Effector memory CD8-positive, alpha-beta T cell (primary cell): Measurements from ENCODE around the gene RCBTB2.

Source experiments
- ATAC-seq: fragments of 150-1000 bp; cut with Tn5 transposase; replicated peaks from 2 replicates; pipeline ENCODE4 v1.10.0; 2021; ENCODE audit warnings: mild to moderate bottlenecking, moderate library complexity
- DNase-seq, 3 experiments: peaks; one replicate each; pipeline ENCODE4 v3.0.0; 2021
- H3K27ac Mint-ChIP-seq, 2 donors: one replicate each; pipeline ENCODE4 v1.8.0; 2022; ENCODE audit warnings: mild to moderate bottlenecking in 2 of 2, mixed read lengths in 2 of 2, moderate library complexity in 2 of 2
- H3K27me3 Mint-ChIP-seq, 2 donors: one replicate each; pipeline ENCODE4 v1.8.0; 2022; ENCODE audit warnings: mixed read lengths in 2 of 2
- H3K36me3 Mint-ChIP-seq: one replicate; pipeline ENCODE4 v1.8.0; 2022; ENCODE audit warnings: mild to moderate bottlenecking, moderate library complexity, mixed read lengths; ENCODE audit not compliant: insufficient read depth
- H3K4me1 Mint-ChIP-seq, 2 donors: one replicate each; pipeline ENCODE4 v1.8.0; 2022; ENCODE audit warnings: low read depth in 2 of 2, mixed read lengths in 2 of 2
- H3K4me3 Mint-ChIP-seq, 2 donors: one replicate each; pipeline ENCODE4 v1.8.0; 2022; ENCODE audit warnings: mild to moderate bottlenecking in 2 of 2, mixed read lengths in 2 of 2, moderate library complexity in 2 of 2
- H3K9me3 Mint-ChIP-seq, 2 donors: one replicate each; pipeline ENCODE4 v1.8.0; 2022; ENCODE audit warnings: mixed read lengths in 2 of 2

Gene RCBTB2

GRCh38 chr13:48533961-48534600, 1.2 kb upstream of the RCBTB2 start:
- H3K27me3 Mint-ChIP-seq, result no peaks in the 10 kb centered on the region
- DNase-seq (no peak), ATAC-seq (no peak)
- H3K27ac Mint-ChIP-seq, result peak overlapping the region; percentile 98
- H3K36me3 Mint-ChIP-seq, result peaks cover 26% of the 10 kb centered on the region
- H3K4me1 Mint-ChIP-seq, result peaks cover 13 to 31% of the 10 kb centered on the region in 2 donors
- peak overlapping the region; percentile 88 to 91 for H3K4me3 Mint-ChIP-seq
- peaks cover 0 to 8% of the 10 kb centered on the region in 2 donors for H3K9me3 Mint-ChIP-seq

GRCh38 chr13:48532256-48532505, 699 bp downstream of the RCBTB2 start:
- no peaks in the 10 kb centered on the region for H3K27me3 Mint-ChIP-seq
- H3K27ac Mint-ChIP-seq, result peak overlapping the region; percentile 98
- peak; percentile 2 for ATAC-seq
- H3K36me3 Mint-ChIP-seq, result peaks cover 26% of the 10 kb centered on the region
- H3K4me1 Mint-ChIP-seq, result peaks cover 17 to 40% of the 10 kb centered on the region in 2 donors
- peak overlapping the region; percentile 88 to 91 for H3K4me3 Mint-ChIP-seq
- H3K9me3 Mint-ChIP-seq, result peaks cover 0 to 8% of the 10 kb centered on the region in 2 donors
- DNase-seq, result no peak

GRCh38 chr13:48531416-48532255, 1.2 kb downstream of the RCBTB2 start:
- peaks cover 26% of the 10 kb centered on the region for H3K36me3 Mint-ChIP-seq
- H3K4me1 Mint-ChIP-seq, result peaks cover 17 to 40% of the 10 kb centered on the region in 2 donors
- H3K4me3 Mint-ChIP-seq, result peak overlapping the region; percentile 88 to 91
- ATAC-seq (peak; percentile 1), DNase-seq (peak in 1 of 3 experiments; percentile 12)
- H3K27ac Mint-ChIP-seq, result peak overlapping the region; percentile 98
- H3K27me3 Mint-ChIP-seq, result no peaks in the 10 kb centered on the region
- peaks cover 0 to 8% of the 10 kb centered on the region in 2 donors for H3K9me3 Mint-ChIP-seq

GRCh38 chr13:48530833-48531232, 2.0 kb downstream of the RCBTB2 start:
- Mint-ChIP-seq H3K9me3 (peaks cover 0 to 5% of the 10 kb centered on the region in 2 donors), H3K27ac (peak overlapping the region; percentile 98), H3K4me3 (peak overlapping the region; percentile 88 to 91), H3K4me1 (peaks cover 17 to 43% of the 10 kb centered on the region in 2 donors), H3K27me3 (no peaks in the 10 kb centered on the region), H3K36me3 (peaks cover 31% of the 10 kb centered on the region)
- ATAC-seq, result no peak
- no peak for DNase-seq

GRCh38 chr13:48528720-48529119, 4.2 kb downstream of the RCBTB2 start:
- peaks cover 30% of the 10 kb centered on the region for H3K36me3 Mint-ChIP-seq
- ATAC-seq (no peak), DNase-seq (no peak)
- peak overlapping the region; percentile 29 to 52 for H3K4me3 Mint-ChIP-seq
- H3K27ac Mint-ChIP-seq, result peak overlapping the region in 1 of 2 donors; percentile 79
- peaks cover 22 to 51% of the 10 kb centered on the region in 2 donors for H3K4me1 Mint-ChIP-seq
- H3K27me3 Mint-ChIP-seq, result no peaks in the 10 kb centered on the region
- H3K9me3 Mint-ChIP-seq, result no peaks in the 10 kb centered on the region

- H3K9me3 Mint-ChIP-seq, result no peaks in the 10 kb centered on the region
- no peaks in the 10 kb centered on the region for H3K27me3 Mint-ChIP-seq
- H3K36me3 Mint-ChIP-seq, result peaks cover 22% of the 10 kb centered on the region
- DNase-seq (no peak), ATAC-seq (no peak)
- H3K4me1 Mint-ChIP-seq, result peaks cover 17 to 45% of the 10 kb centered on the region in 2 donors
- peak overlapping the region; percentile 29 to 52 for H3K4me3 Mint-ChIP-seq
- H3K27ac Mint-ChIP-seq, result peak overlapping the region in 1 of 2 donors; percentile 60
Measured at GRCh38 chr13:48527955-48528354, 4.9 kb downstream of the RCBTB2 start.

GRCh38 chr13:48526286-48526685, 6.6 kb downstream of the RCBTB2 start:
- ATAC-seq (peak; percentile 81), DNase-seq (peak; percentile 36 to 51 (median 38))
- Mint-ChIP-seq H3K4me1 (peaks cover 14 to 40% of the 10 kb centered on the region in 2 donors), H3K27me3 (no peaks in the 10 kb centered on the region), H3K4me3 (peak overlapping the region; percentile 27 to 33), H3K9me3 (no peaks in the 10 kb centered on the region), H3K36me3 (peaks cover 5% of the 10 kb centered on the region), H3K27ac (peak overlapping the region; percentile 49 to 75)

- H3K4me1 Mint-ChIP-seq, result peaks cover 8 to 17% of the 10 kb centered on the region in 2 donors
- no peaks in the 10 kb centered on the region for H3K27me3 Mint-ChIP-seq
- peaks cover 5% of the 10 kb centered on the region for H3K36me3 Mint-ChIP-seq
- DNase-seq, result no peak
- no peak overlapping the region for H3K4me3 Mint-ChIP-seq
- no peak for ATAC-seq
- H3K27ac Mint-ChIP-seq, result no peak overlapping the region
- H3K9me3 Mint-ChIP-seq, result no peaks in the 10 kb centered on the region
Measured at GRCh38 chr13:48518083-48518482, 14.8 kb downstream of the RCBTB2 start.

- H3K36me3 Mint-ChIP-seq, result peaks cover 8% of the 10 kb centered on the region
- no peak overlapping the region for H3K27ac Mint-ChIP-seq
- no peak overlapping the region for H3K4me3 Mint-ChIP-seq
- no peak for DNase-seq
- no peak for ATAC-seq
- peaks cover 9 to 23% of the 10 kb centered on the region in 2 donors for H3K4me1 Mint-ChIP-seq
- H3K9me3 Mint-ChIP-seq, result no peaks in the 10 kb centered on the region
- no peaks in the 10 kb centered on the region for H3K27me3 Mint-ChIP-seq
Measured at GRCh38 chr13:48515732-48516131, 17.1 kb downstream of the RCBTB2 start.

- Mint-ChIP-seq H3K9me3 (no peaks in the 10 kb centered on the region), H3K36me3 (peaks cover 8% of the 10 kb centered on the region), H3K27ac (no peak overlapping the region), H3K4me3 (no peak overlapping the region), H3K27me3 (no peaks in the 10 kb centered on the region), H3K4me1 (peaks cover 17 to 33% of the 10 kb centered on the region in 2 donors)
- no peak for ATAC-seq
- no peak for DNase-seq
Measured at GRCh38 chr13:48514793-48515192, 18.1 kb downstream of the RCBTB2 start.

GRCh38 chr13:48511621-48512230, 21.2 kb downstream of the RCBTB2 start:
- H3K27me3 Mint-ChIP-seq, result no peaks in the 10 kb centered on the region
- DNase-seq (no peak), ATAC-seq (no peak)
- peaks cover 4% of the 10 kb centered on the region for H3K36me3 Mint-ChIP-seq
- H3K4me1 Mint-ChIP-seq, result peaks cover 20 to 36% of the 10 kb centered on the region in 2 donors
- H3K9me3 Mint-ChIP-seq, result no peaks in the 10 kb centered on the region
- no peak overlapping the region for H3K4me3 Mint-ChIP-seq
- H3K27ac Mint-ChIP-seq, result no peak overlapping the region

- no peak overlapping the region for H3K27ac Mint-ChIP-seq
- H3K9me3 Mint-ChIP-seq, result no peaks in the 10 kb centered on the region
- H3K4me3 Mint-ChIP-seq, result no peak overlapping the region
- H3K4me1 Mint-ChIP-seq, result peaks cover 27 to 38% of the 10 kb centered on the region in 2 donors
- H3K27me3 Mint-ChIP-seq, result no peaks in the 10 kb centered on the region
- DNase-seq (no peak), ATAC-seq (no peak)
- H3K36me3 Mint-ChIP-seq, result peaks cover 6% of the 10 kb centered on the region
Measured at GRCh38 chr13:48510698-48511097, 22.2 kb downstream of the RCBTB2 start.

GRCh38 chr13:48508011-48508410, 24.9 kb downstream of the RCBTB2 start:
- H3K4me3 Mint-ChIP-seq, result no peak overlapping the region
- peaks cover 48 to 60% of the 10 kb centered on the region in 2 donors for H3K4me1 Mint-ChIP-seq
- ATAC-seq, result no peak
- H3K27me3 Mint-ChIP-seq, result no peaks in the 10 kb centered on the region
- H3K27ac Mint-ChIP-seq, result peak overlapping the region in 1 of 2 donors; percentile 55
- DNase-seq, result no peak
- peaks cover 15% of the 10 kb centered on the region for H3K36me3 Mint-ChIP-seq
- no peaks in the 10 kb centered on the region for H3K9me3 Mint-ChIP-seq
